HUES64 (cell line): ENCODE data around the gene RECQL5.

Source experiments
- H3K27ac ChIP-seq: 2 replicates; pipeline ENCODE4 v1.7.0; 2013; ENCODE audit warnings: low read depth, low read length, inconsistent platforms
- H3K27me3 ChIP-seq: 2 replicates; pipeline ENCODE4 v1.6.1; 2013; ENCODE audit warnings: mild to moderate bottlenecking, low read length; ENCODE audit not compliant: insufficient read depth
- H3K36me3 ChIP-seq: 2 replicates; pipeline ENCODE4 v1.6.1; 2013; ENCODE audit warnings: mild to moderate bottlenecking, low read length; ENCODE audit not compliant: insufficient read depth
- H3K4me1 ChIP-seq: 2 replicates; pipeline ENCODE4 v1.6.1; 2013; ENCODE audit warnings: mild to moderate bottlenecking, low read length, moderate library complexity; ENCODE audit not compliant: insufficient read depth
- H3K4me3 ChIP-seq: 2 replicates; pipeline ENCODE4 v1.5.1; 2013; ENCODE audit warnings: mild to moderate bottlenecking, low read length, moderate library complexity
- H3K9ac ChIP-seq: 2 replicates; pipeline ENCODE4 v1.6.1; 2013; ENCODE audit warnings: mild to moderate bottlenecking, low read depth, low read length
- H3K9me3 ChIP-seq: 2 replicates; pipeline ENCODE4 v1.6.1; 2013; ENCODE audit warnings: low read depth, low read length; ENCODE audit not compliant: insufficient read depth
- WGBS: fragments of 150-250, 120-280 bp; methylation state at CpG from one replicate; pipeline ENCODE4 v1.1.7; 2013; ENCODE audit warnings: missing lambda C conversion rate; 5-methylcytosine and 5-hydroxymethylcytosine counted together

Gene RECQL5

DNA sequence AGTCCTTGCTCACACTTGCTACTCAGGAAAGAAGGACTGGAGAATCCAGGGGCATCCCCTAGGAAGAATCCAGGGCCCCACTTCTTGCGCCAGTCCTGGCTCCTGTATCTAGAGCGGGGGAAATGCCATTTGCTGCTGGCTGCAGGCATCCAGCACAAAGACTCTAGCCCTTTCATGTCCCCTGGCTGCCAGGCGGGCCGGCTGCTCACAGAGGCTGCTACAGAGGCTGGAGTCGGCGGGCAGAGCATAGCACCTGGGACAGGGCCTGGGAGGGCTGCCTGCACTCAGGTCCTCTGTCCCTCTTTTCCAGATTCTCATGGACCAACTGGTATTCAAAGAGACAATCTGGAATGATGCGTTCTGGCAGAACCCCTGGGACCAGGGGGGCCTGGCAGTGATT is 19.9 kb downstream of the RECQL5 start:
- Histone ChIP-seq H3K27ac (no peak overlapping the region; the same call in 1 of the 2 replicates), H3K4me3 (no peak overlapping the region), H3K27me3 (no peaks in the 10 kb centered on the region), H3K4me1 (peaks cover 16% of the 10 kb centered on the region), H3K36me3 (peaks cover 32% of the 10 kb centered on the region), H3K9ac (no peak overlapping the region), H3K9me3 (no peaks in the 10 kb centered on the region)
- 92% methylated on average over 7 of the region's 7 CpGs for WGBS

DNA sequence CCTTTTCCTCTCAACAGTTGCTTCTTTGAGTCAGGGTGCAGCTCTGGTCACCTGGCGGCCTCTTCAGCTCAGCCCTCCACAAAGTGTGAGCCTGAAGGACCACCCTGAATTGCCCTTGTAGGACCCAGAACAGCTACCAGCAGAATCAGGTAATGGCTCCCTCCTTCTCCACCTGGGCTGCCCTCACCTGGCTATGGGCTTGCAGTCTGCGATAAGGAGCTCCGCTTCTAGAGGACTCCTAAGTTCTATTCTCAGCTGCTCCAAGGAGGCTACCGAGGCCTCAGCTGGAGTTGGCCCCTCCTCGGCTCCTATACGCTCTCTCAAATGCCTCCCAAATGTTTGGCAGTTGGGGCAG is 20.3 kb downstream of the RECQL5 start:
- H3K4me1 ChIP-seq, result peaks cover 16% of the 10 kb centered on the region
- no peaks in the 10 kb centered on the region for H3K9me3 ChIP-seq
- H3K4me3 ChIP-seq, result no peak overlapping the region
- no peaks in the 10 kb centered on the region for H3K27me3 ChIP-seq
- H3K27ac ChIP-seq, result peak overlapping the region; percentile 74
- no peak overlapping the region for H3K9ac ChIP-seq
- WGBS, result 93% methylated on average over 6 of the region's 6 CpGs
- H3K36me3 ChIP-seq, result peaks cover 29% of the 10 kb centered on the region

DNA sequence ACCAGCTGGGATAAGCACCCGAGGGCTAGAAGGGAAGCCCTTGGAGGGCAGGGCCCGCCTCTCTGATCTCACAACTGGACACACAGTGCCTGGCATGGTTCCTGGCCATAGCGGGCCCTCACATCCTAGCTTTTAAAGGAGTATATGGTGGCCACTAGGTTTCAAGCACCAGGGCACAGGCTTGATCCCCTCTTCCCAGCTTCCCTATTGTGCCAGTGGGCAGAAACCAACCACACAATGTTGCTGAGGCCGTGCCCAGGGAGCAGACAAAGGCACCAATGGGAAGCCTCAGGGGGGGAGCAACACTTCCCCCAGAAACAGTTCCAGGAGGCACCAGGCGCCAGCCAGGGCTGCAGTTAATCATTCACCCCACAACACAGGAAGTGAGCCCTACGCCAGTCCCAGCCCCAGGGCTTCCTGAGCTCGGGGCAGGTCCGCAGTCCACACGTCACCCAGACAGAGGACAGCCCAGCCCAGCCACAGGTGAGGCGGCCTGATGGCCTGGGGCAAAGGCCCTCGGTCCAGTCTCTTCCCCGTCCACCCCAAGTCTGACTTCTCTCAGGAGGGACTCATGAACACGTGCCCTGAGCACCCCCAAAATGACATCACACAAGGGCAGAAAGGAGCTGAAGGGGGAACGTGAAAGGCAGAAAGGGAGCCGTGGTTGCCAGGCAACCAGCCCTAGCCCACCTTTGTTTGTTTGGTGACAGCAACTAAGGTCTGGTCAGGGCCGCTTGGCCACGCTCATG is 20.9 kb downstream of the RECQL5 start:
- H3K27me3 ChIP-seq, result no peaks in the 10 kb centered on the region
- peak overlapping the region; percentile 31; the same call in 1 of the 2 replicates for H3K9ac ChIP-seq
- no peaks in the 10 kb centered on the region for H3K9me3 ChIP-seq
- WGBS, result 86% methylated on average over 17 of the region's 17 CpGs
- H3K36me3 ChIP-seq, result peaks cover 27% of the 10 kb centered on the region
- no peak overlapping the region for H3K4me3 ChIP-seq
- peaks cover 16% of the 10 kb centered on the region for H3K4me1 ChIP-seq
- H3K27ac ChIP-seq, result peak overlapping the region; percentile 74

DNA sequence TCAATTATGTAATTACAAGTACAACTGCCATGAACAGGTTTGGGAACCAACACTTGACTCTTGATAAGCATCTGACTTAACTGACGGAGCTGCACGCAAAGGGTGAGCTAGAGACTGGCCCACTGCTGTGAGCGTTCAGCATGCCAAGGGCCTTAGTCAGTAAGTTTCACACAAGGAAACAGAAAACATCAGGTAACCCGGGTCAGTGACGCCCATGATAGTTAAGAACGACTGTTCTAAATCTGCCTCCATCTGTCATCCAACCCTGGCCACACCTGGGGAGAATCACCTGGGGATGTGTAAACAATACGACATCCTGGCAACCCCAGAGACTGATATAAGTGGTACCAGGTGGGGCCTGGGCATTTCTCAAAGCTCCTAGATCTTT is 21.5 kb downstream of the RECQL5 start:
- peaks cover 21% of the 10 kb centered on the region for H3K36me3 ChIP-seq
- peak overlapping the region; percentile 74 for H3K27ac ChIP-seq
- peaks cover 16% of the 10 kb centered on the region for H3K4me1 ChIP-seq
- H3K9ac ChIP-seq, result no peak overlapping the region; the same call in 1 of the 2 replicates
- H3K4me3 ChIP-seq, result no peak overlapping the region
- WGBS, result 71% methylated on average over 7 of the region's 7 CpGs
- no peaks in the 10 kb centered on the region for H3K9me3 ChIP-seq
- H3K27me3 ChIP-seq, result no peaks in the 10 kb centered on the region

DNA sequence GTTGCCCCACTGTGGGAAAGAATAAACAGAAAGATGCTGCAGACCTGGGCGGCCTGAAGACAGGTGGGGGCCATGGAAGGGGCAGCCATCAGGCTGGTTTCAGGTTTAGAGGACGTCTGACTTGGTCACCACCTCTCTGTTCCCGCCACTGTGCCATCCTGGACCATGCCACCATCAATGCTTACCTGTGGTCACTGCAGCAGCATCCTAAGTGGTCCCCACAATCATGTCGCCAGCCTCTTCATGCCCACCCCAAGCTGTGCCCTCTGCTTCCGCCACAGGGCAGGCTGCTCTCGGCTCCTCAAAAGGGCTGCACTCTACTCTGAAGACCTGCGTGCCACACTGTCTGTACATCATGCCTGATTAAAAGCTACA is 23.3 kb downstream of the RECQL5 start:
- Histone ChIP-seq H3K4me1 (peaks cover 16% of the 10 kb centered on the region), H3K9ac (peak overlapping the region; percentile 34; the same call in 1 of the 2 replicates)

DNA sequence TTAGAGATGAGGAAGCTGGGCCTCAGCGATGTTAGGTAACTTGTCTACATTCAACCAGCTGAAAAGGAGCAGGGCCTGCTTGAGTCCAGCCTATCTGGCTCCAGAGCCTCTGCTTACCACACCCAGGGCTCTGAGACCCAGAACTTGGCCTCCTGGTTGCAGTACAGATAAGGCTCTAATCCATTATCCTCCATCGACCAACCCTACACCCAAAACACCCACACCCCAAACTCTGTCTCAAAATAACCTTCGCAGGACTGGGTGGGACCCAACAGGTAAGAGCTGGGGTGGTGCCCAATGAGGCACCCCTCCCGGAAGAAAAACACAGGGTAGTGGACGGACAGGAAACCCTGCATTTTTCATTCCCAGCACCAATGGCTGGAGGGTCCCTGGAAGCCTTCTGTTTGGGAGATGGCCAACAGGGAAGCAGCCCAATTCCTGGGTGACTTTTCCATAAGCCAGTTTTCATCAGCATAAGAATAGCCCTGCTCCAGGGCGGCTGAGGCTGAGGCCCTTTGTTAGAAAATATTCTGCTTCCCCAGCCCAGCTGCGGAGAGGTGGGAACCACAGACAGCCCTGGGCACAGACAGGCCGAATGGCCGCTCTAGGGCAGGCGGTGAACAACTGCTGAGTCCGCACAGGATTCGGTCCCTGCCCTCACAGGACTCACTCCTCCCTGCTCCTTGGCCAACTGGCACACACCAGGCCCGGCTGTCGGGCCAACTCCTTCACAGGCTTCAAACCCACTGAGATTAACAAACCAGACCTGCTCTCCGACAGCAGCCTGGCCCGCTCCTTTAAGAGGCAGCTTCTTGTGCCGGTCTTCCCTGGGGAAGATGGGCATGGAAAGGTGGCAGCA is 23.9 kb downstream of the RECQL5 start:
- H3K9me3 ChIP-seq, result no peaks in the 10 kb centered on the region
- H3K27me3 ChIP-seq, result no peaks in the 10 kb centered on the region
- peaks cover 16% of the 10 kb centered on the region for H3K4me1 ChIP-seq
- H3K36me3 ChIP-seq, result 0 out of 2 replicates have a peak, but pooled peaks cover 2% of the 10 kb centered on the region
- H3K4me3 ChIP-seq, result no peak overlapping the region
- H3K27ac ChIP-seq, result peak overlapping the region; percentile 70
- peak overlapping the region; percentile 34; the same call in 1 of the 2 replicates for H3K9ac ChIP-seq
- 68% methylated on average over 17 of the region's 17 CpGs for WGBS

More for the DNA sequence above, 23.3 kb downstream of the RECQL5 start:
- Histone ChIP-seq H3K9me3 (no peaks in the 10 kb centered on the region), H3K27me3 (no peaks in the 10 kb centered on the region), H3K36me3 (0 out of 2 replicates have a peak, but pooled peaks cover 3% of the 10 kb centered on the region), H3K27ac (peak overlapping the region; percentile 70), H3K4me3 (no peak overlapping the region)
- WGBS, result 91% methylated on average over 7 of the region's 7 CpGs

DNA sequence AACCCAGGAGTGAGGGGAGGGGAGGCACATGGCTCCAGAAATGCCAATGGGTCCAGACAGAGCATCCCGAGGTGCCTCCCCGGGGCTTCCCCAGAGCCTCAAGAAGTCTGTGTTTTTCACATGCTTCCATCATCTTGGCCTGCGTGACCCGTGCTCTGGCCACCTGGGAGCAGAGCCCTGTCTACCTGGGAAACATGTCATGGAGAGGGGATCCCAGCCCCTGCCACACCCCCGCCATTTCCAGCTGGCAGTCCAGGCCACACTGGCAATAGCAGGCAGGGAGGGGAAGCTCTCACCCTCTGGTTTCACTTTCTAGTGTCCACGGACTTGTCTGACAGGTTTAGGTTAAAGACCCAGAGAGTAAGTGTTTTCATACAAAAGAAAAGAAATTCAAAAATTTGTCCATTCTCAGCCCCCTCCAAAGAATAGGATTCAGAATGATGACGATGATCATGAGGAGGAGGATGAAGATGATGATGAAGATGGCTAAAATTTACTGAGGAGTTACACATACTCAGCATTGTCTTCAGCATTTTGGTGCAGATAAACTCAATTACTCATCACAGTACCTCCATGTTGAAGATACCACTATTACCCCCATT is 24.7 kb downstream of the RECQL5 start:
- Histone ChIP-seq H3K4me3 (no peak overlapping the region), H3K27me3 (no peaks in the 10 kb centered on the region), H3K9me3 (no peaks in the 10 kb centered on the region), H3K27ac (peak overlapping the region; percentile 62; the same call in 1 of the 2 replicates), H3K4me1 (peaks cover 16% of the 10 kb centered on the region), H3K36me3 (0 out of 2 replicates have a peak, but pooled peaks cover 2% of the 10 kb centered on the region), H3K9ac (0 out of 2 replicates have a peak overlapping the region, but pooled peaks have one; percentile 1)
- 95% methylated on average over 7 of the region's 7 CpGs for WGBS

DNA sequence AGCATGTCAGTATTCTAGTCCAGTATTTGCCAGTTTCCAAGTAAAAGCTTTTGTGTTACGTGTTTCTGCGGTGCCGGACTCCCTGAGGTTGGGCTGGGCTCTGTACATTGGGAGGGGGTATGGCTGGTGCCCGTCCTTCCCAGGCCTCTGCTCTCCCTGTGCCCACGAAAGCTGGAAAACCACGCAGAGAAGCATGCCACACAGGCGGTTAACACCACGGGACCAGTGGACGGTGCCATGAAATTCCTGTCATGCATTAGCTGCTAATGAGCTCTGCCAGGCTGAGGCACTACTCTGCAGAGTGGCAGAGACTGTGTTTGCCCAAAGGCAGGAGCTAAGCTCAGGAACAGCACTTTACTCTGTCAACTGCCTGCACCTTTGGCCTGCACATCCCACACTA is 25.6 kb downstream of the RECQL5 start:
- Histone ChIP-seq H3K4me1 (peaks cover 16% of the 10 kb centered on the region), H3K9ac (no peak overlapping the region), H3K36me3 (0 out of 2 replicates have a peak, but pooled peaks cover 2% of the 10 kb centered on the region), H3K9me3 (no peaks in the 10 kb centered on the region), H3K27me3 (no peaks in the 10 kb centered on the region), H3K4me3 (no peak overlapping the region), H3K27ac (no peak overlapping the region)
- 95% methylated on average over 9 of the region's 9 CpGs for WGBS

DNA sequence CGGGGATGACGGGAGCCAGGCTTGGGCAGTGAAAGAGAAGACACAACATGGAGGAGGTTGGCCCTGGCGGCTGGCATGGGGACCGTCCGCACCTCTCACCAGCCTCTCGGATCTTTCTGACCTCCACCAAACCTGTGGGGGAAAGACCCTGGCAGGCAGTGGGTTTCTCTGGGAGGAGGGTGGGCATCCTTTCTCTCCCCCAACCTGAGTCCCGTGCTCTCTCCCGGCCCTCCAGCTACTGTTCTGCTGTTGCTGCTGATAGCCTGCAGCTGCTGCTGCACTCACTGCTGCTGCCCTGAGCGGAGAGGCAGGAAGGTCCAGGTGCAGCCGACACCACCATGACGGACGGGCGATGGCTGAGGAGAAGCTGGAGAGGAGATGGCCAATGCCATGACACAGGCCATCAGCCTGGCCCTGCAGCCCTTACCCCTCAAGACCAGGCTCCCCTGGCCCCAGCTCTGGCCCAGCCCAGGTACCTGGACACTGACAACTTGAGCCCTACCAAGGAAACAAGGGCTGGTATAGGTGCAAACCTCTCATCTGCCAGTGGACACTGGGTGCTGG is 26.3 kb downstream of the RECQL5 start:
- no peak overlapping the region for H3K9ac ChIP-seq
- 96% methylated on average over 13 of the region's 13 CpGs for WGBS
- H3K4me1 ChIP-seq, result peaks cover 16% of the 10 kb centered on the region

DNA sequence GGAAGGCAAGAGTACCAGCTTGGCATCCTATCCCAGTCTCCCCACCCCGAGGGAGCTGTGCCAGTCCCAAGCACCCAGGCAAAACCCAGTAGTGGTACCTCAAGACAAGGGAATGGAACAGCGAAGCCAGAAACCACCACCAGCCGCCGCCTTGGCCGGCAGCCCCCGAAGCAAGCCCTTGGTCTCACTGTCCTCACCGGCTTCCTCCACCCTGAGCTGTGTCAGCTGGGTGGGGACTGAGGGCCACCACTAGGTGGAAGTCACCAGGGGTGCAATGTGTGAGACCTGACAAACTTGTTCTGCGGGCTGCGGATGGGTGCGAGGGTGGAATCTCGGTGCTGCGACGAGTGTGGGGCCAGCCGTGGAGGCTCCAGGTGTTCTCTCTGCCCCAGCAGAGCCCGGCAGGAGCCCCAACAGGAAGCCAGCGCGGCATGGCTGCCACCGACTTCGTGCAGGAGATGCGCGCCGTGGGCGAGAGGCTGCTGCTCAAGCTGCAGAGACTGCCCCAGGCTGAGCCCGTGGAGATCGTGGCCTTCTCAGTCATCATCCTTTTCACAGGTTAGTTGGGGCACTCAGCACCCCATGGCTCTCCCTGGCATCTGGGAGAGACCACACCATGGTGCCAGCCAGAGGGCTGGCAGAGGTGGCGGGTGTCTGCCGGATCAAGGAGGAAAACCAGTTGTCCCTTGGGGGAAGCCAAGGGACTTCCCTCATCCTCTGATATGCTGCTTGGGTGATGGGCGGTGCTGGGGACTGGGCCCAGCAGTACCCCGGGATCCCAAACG is 27.0 kb downstream of the RECQL5 start:
- H3K36me3 ChIP-seq, result 0 out of 2 replicates have a peak, but pooled peaks cover 2% of the 10 kb centered on the region
- WGBS, result 94% methylated on average over 30 of the region's 30 CpGs
- no peak overlapping the region for H3K9ac ChIP-seq

More for the DNA sequence above, 26.3 kb downstream of the RECQL5 start:
- Histone ChIP-seq H3K27me3 (no peaks in the 10 kb centered on the region), H3K27ac (no peak overlapping the region), H3K4me3 (no peak overlapping the region), H3K36me3 (0 out of 2 replicates have a peak, but pooled peaks cover 2% of the 10 kb centered on the region), H3K9me3 (no peaks in the 10 kb centered on the region)

More for the DNA sequence above, 27.0 kb downstream of the RECQL5 start:
- Histone ChIP-seq H3K27me3 (no peaks in the 10 kb centered on the region), H3K4me1 (peaks cover 16% of the 10 kb centered on the region), H3K9me3 (no peaks in the 10 kb centered on the region), H3K4me3 (no peak overlapping the region), H3K27ac (no peak overlapping the region)
